Cardiac muscle cell (in vitro differentiated cells and primary cell): ENCODE measurements around the gene TNRC6B. TPM values are rescaled to one million over a fixed set of nuclear protein-coding genes. Genes with fewer than 3 reads are reported as not detected.
"Not testable (repeated sequence)": the region's sequence is repeated elsewhere in the genome, so short reads cannot be mapped to it uniquely, and the experiment has no call there.

Source experiments
- DNase-seq, 2 donors: peaks; one replicate each; pipeline versions ENCODE4 v3.0.0 to v3.0.0-alpha.2; 2010 to 2017; ENCODE audit warnings: low read depth in 1 of 2, low spot score in 1 of 2
- H3K27ac ChIP-seq: fragments of 200-600 bp; sonication (generic); 2 replicates; pipeline ENCODE4 v1.5.1; 2016
- H3K27me3 ChIP-seq: fragments of 200-600 bp; sonication (generic); 2 replicates; pipeline ENCODE4 v1.6.0; 2016; ENCODE audit warnings: control low read depth
- H3K36me3 ChIP-seq: fragments of 200-600 bp; sonication (generic); 2 replicates; pipeline ENCODE4 v1.5.1; 2016; ENCODE audit warnings: control low read depth
- H3K4me1 ChIP-seq: fragments of 200-600 bp; sonication (generic); 2 replicates; pipeline ENCODE4 v1.8.1; 2017; ENCODE audit warnings: low read depth, mild to moderate bottlenecking, mixed run types
- H3K4me3 ChIP-seq: fragments of 200-600 bp; sonication (generic); 2 replicates; pipeline ENCODE4 v1.5.1; 2016; ENCODE audit warnings: mild to moderate bottlenecking
- H3K9me3 ChIP-seq: fragments of 200-600 bp; sonication (generic); 2 replicates; pipeline ENCODE4 v1.5.1; 2017; ENCODE audit warnings: low read depth, mild to moderate bottlenecking, control low read depth
- polyA plus RNA-seq: library from polyadenylated mRNA; unstranded; fragments of >200 nt; fragmentation: Nextera tagmentation; extraction: Ambion mirVana; gene quantifications from 2 replicates; pipeline ENCODE4 v1.2.1, GENCODE V29; 2016
- total RNA-seq: library from RNA; depleted of rRNA; stranded (reverse); fragments of >200 nt; gene quantifications from 2 replicates; pipeline ENCODE4 v1.2.3, GENCODE V29; 2016
- TF ChIP-seq, protein P1 (sequence below): IDR thresholded peaks from 2 replicates; pipeline ENCODE4 v1.5.1; 2012; ENCODE audit warnings: low read depth, mild to moderate bottlenecking, low read length

TNRC6B gene
- total and polyA plus RNA-seq, 2 experiments from 2014 or later, result 50.2 to 61.1 TPM

DNA sequence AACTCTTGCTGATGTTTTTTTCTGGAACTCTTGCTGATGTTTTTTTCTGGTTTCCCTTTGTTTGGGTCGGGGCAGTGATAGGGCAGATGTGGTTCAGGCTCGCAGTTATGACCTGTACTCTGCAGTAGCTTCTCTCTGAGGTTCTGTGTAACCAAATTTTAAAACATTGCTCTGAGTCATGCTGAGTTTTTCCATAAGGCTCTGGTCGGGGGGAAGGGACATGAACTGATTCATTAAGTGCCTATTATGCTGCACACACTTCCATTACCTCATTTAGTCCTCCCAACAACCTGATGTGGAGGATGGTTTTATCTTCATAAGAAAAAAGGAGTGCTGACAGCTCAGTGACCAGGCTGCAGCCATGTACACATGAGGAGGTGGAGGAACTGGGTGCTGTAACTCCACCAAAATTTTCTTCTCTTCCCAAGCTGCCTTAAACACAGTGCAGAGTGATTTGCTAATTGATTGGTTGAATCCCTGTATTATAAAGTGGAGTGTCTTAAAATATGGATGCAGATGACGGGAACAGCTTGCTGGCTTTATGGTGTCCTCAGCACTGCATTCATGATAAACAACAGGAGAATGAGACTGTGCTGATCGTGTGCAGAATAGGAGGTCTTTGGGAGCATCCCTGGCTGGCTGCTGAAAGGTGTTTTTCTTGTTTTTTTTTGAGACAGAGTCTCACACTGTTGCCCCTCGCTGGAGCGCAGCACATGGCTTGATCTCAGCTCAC lies 19.1 kb downstream of the TNRC6B start:
- Histone ChIP-seq H3K4me3 (no peak overlapping the region), H3K27ac (no peak overlapping the region), H3K27me3 (no peaks in the 10 kb centered on the region), H3K9me3 (no peaks in the 10 kb centered on the region), H3K36me3 (no peaks in the 10 kb centered on the region), H3K4me1 (peaks cover 21% of the 10 kb centered on the region)
- DNase-seq, result peak in 1 of 2 donors; percentile 89
- TF ChIP-seq, protein P1, sequence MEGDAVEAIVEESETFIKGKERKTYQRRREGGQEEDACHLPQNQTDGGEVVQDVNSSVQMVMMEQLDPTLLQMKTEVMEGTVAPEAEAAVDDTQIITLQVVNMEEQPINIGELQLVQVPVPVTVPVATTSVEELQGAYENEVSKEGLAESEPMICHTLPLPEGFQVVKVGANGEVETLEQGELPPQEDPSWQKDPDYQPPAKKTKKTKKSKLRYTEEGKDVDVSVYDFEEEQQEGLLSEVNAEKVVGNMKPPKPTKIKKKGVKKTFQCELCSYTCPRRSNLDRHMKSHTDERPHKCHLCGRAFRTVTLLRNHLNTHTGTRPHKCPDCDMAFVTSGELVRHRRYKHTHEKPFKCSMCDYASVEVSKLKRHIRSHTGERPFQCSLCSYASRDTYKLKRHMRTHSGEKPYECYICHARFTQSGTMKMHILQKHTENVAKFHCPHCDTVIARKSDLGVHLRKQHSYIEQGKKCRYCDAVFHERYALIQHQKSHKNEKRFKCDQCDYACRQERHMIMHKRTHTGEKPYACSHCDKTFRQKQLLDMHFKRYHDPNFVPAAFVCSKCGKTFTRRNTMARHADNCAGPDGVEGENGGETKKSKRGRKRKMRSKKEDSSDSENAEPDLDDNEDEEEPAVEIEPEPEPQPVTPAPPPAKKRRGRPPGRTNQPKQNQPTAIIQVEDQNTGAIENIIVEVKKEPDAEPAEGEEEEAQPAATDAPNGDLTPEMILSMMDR, result no peak

DNA sequence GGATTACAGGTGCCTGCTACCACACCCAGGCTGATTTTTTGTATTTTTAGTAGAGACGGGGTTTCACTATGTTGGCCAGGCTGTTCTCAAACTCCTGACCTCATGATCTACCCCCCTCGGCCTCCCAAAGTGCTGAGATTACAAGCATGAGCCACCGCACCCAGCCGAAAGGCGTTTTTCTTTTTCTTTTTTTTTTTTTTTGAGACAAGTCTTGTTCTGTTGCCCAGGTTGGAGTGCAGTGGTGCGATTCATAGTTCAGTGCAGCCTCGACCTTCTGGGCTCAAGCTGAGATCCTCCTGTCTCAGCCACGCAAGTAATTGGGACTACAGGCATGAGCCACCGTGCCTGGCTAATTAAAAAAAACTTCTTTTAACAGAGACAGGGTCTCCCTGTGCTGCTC lies 19.7 kb downstream of the TNRC6B start:
- not testable (repeated sequence) for H3K4me3 ChIP-seq, DNase-seq, H3K27me3 ChIP-seq, H3K36me3 ChIP-seq, H3K27ac ChIP-seq, H3K9me3 ChIP-seq
- H3K4me1 ChIP-seq, result peaks cover 28% of the 10 kb centered on the region

DNA sequence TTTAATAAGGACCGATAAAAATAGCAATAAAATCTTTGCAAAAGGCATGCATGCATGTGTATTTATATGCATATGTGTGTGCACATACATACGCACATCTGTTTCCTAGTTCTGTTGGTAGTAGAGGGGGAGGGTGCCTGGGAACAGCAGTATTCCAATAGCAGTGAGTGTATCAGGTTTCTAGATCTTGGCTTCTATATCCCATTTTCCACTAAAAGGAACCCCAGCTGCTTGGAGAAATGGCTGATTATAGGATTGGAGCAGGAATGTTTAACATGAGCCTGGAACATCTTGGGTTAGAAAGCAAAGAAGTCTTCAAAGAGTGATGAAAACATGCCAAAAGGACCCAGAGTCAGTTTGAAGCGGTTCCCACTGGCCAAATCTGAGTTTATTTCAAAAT lies 21.0 kb downstream of the TNRC6B start:
- Histone ChIP-seq H3K27ac (no peak overlapping the region), H3K27me3 (no peaks in the 10 kb centered on the region), H3K9me3 (no peaks in the 10 kb centered on the region), H3K4me1 (peaks cover 23% of the 10 kb centered on the region), H3K36me3 (no peaks in the 10 kb centered on the region), H3K4me3 (no peak overlapping the region)
- DNase-seq, result no peak
- TF ChIP-seq, protein P1, result no peak

DNA sequence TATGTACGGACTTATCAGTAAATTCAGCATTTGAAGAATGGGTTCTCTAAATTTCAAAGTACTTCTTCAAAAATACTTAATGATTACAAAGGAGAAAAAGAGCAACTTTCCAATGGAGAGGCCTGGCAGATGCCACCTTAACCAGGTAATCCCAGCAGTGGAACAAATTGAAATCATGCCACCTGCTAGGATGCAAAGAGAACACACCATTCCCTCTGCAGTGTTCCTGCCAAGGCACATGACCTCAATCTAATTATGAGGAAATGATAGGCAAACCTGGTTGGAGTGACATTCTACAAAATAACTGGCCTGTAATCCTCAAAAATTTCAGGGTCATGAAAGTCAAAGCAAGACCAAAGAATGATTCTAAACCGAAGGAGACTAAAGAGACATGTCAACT lies 21.5 kb downstream of the TNRC6B start:
- Histone ChIP-seq H3K4me3 (no peak overlapping the region), H3K4me1 (peaks cover 19% of the 10 kb centered on the region), H3K27ac (no peak overlapping the region), H3K36me3 (no peaks in the 10 kb centered on the region), H3K9me3 (no peaks in the 10 kb centered on the region), H3K27me3 (no peaks in the 10 kb centered on the region)
- DNase-seq, result no peak
- TF ChIP-seq, protein P1, result no peak

DNA sequence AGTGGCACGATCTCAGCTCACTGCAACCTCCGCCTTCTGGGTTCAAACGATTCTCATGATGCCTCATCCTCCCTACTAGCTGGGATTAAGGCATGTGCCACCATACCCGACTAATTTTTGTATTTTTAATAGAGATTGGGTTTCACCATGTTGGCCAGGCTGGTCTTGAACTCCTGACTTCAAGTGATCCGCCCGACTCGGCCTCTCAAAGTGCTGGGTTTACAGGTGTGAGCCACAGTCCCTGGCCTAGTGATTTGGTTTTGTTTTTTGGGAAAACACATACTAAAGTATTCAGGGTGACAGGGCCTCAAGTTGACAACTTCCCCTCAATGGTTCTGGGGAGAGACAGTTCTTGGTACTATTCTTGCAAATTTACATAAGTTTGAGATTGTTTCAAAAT lies 22.1 kb downstream of the TNRC6B start:
- TF ChIP-seq, protein P1, result no peak
- H3K4me3 ChIP-seq, result no peak overlapping the region
- H3K27me3 ChIP-seq, result no peaks in the 10 kb centered on the region
- no peaks in the 10 kb centered on the region for H3K9me3 ChIP-seq
- no peak for DNase-seq
- no peaks in the 10 kb centered on the region for H3K36me3 ChIP-seq
- H3K4me1 ChIP-seq, result peaks cover 22% of the 10 kb centered on the region
- H3K27ac ChIP-seq, result no peak overlapping the region

DNA sequence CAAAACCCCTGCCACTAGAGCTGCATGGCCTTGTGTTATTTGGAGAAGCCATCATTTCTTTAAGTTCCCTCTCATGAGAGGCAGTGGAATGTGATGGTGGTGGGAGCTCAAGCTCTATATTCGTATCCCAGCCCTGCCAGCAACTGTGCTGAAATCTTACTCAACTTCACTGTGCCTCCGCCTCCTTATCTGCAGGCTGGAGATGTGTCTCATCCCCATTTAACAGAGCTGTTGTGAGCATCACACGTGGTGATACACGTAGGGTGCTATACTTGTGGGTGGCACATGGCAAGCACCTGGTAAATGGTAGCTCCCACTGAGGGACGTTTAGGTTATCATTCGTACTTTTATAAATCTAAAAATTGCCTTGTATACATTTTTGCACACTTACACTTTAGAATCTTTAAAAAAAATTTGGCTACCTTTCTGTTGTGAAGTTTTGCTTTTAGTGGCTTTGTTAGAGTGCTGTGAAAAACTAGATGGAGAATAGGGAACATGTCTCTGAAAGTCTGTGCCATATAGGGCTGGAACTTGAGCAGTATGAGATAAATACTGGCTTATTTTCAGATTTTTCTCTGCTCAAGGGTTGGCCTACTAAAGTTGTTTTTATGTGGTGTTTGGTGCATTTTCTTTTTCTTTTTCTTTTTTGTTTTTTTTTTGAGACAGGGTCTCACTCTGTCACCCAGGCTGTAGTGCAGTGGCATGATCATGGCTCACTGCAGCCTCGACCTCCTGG lies 23.2 kb downstream of the TNRC6B start:
- H3K9me3 ChIP-seq, result no peaks in the 10 kb centered on the region
- no peak overlapping the region for H3K4me3 ChIP-seq
- TF ChIP-seq, protein P1, result no peak
- no peaks in the 10 kb centered on the region for H3K27me3 ChIP-seq
- DNase-seq, result peak in 1 of 2 donors; percentile 29
- no peaks in the 10 kb centered on the region for H3K36me3 ChIP-seq
- no peak overlapping the region for H3K27ac ChIP-seq
- peaks cover 22% of the 10 kb centered on the region for H3K4me1 ChIP-seq
